ENCODE data around the gene R3HDM2.

GRCh38 chr12:57270966-57271470, 159.8 kb downstream of the R3HDM2 start:
- TF ChIP-seq GATA2 (IDR thresholded peaks at IDR 0.05; ENCODE audit: low read depth, low read length), result no peak
- no peak for TF ChIP-seq GATA3 (IDR thresholded peaks at IDR 0.05; ENCODE audit: low read depth, low read length)

Measured in SH-SY5Y (cell line).